Natural killer cell (primary cell): ENCODE results near the gene DNAAF8. TPM values are rescaled to one million over a fixed set of nuclear protein-coding genes. Genes with fewer than 3 reads are reported as not detected.

Source experiments
- ATAC-seq, 3 donors: fragments of 150-1000 bp in 2 of 3; fragments of 200-7000 bp in 1 of 3; cut with Tn5 transposase; 1 replicate in 1 of 3; 2 replicates in 2 of 3; pipeline ENCODE4 v1.10.0; 2021; ENCODE audit warnings: mild to moderate bottlenecking in 2 of 3, moderate library complexity in 2 of 3
- DNase-seq, 2 donors: peaks; one replicate each; pipeline versions ENCODE4 v3.0.0 to v3.0.0-alpha.2; 2013 to 2021; ENCODE audit warnings: mixed read lengths in 1 of 2
- H3K27ac ChIP-seq: one replicate; pipeline ENCODE4 v1.5.1; 2013; ENCODE audit warnings: mild to moderate bottlenecking, low read length
- H3K27me3 ChIP-seq: one replicate; pipeline ENCODE4 v1.6.1; 2013; ENCODE audit warnings: low read length; ENCODE audit not compliant: control insufficient read depth, insufficient read depth
- H3K36me3 ChIP-seq: one replicate; pipeline ENCODE4 v1.6.1; 2013; ENCODE audit warnings: low read length; ENCODE audit not compliant: control insufficient read depth, insufficient read depth
- H3K4me1 ChIP-seq: one replicate; pipeline ENCODE4 v1.6.1; 2013; ENCODE audit warnings: low read length; ENCODE audit not compliant: control insufficient read depth, insufficient read depth
- H3K4me3 ChIP-seq: one replicate; pipeline ENCODE4 v1.5.1; 2013; ENCODE audit warnings: low read length
- H3K9me3 ChIP-seq: one replicate; pipeline ENCODE4 v1.6.1; 2013; ENCODE audit warnings: low read length; ENCODE audit not compliant: control insufficient read depth, insufficient read depth
- H3K27ac Mint-ChIP-seq, 2 donors: one replicate each; pipeline ENCODE4 v1.8.0; 2022; ENCODE audit warnings: mild to moderate bottlenecking in 2 of 2, mixed read lengths in 2 of 2, moderate library complexity in 1 of 2
- H3K27me3 Mint-ChIP-seq, 2 donors: one replicate each; pipeline ENCODE4 v1.8.0; 2022; ENCODE audit warnings: low read depth in 2 of 2, mixed read lengths in 2 of 2
- H3K36me3 Mint-ChIP-seq: one replicate; pipeline ENCODE4 v1.8.0; 2022; ENCODE audit warnings: mixed read lengths
- H3K4me1 Mint-ChIP-seq, 2 donors: one replicate each; pipeline ENCODE4 v1.8.0; 2022; ENCODE audit warnings: mixed read lengths in 2 of 2
- H3K4me3 Mint-ChIP-seq: one replicate; pipeline ENCODE4 v1.8.0; 2022; ENCODE audit warnings: mild to moderate bottlenecking, moderate library complexity, mixed read lengths
- H3K9me3 Mint-ChIP-seq, 2 donors: one replicate each; pipeline ENCODE4 v1.8.0; 2022; ENCODE audit warnings: mixed read lengths in 2 of 2
- WGBS: methylation state at CpG from one replicate; pipeline ENCODE4 v1.1.7; 2013; ENCODE audit warnings: missing lambda C conversion rate; ENCODE audit not compliant: insufficient coverage; 5-methylcytosine and 5-hydroxymethylcytosine counted together
- intact Hi-C: fragments of 100-400 bp; cut with micrococcal nuclease; formaldehyde crosslinking; loops from one replicate; pipeline ENCODE4 v1.14.2; 2022
- total RNA-seq, 4 donors: library from RNA; stranded (reverse); fragments of 120-200 nt in 1 of 4; gene quantifications; one replicate each; pipeline versions ENCODE4 v1.2.3 to v1.2.4, GENCODE V29; 2013 to 2022
- TF ChIP-seq, protein P1 (sequence below): fragments of 200-600 bp; IDR thresholded peaks from one replicate; pipeline ENCODE4 v1.8.0; 2022; ENCODE audit warnings: antibody characterized with exemption

The DNAAF8 gene
- total RNA-seq, 3 donors from 2014 or later (not counting 1 experiment from before 2014, with no cell fraction given): 0.54 TPM; not detected in 2

DNA sequence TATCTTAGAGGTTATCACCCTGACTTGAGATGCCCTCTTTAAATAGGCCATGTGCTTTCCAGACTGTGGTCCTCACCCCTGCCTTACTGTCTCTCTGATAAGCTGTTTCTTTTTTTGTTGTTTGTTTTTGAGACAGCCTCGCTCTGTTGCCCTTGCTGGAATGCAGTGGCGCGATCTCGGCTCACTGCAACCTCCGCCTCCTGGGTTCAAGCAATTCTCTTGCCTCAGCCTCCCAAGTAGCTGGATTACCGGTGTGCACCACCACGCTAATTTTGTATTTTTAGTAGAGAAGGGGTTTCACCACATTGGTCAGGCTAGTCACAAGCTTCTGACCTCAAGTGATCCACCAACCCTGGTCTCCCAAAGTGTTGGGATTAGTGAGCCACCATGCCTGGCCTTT, 54.6 kb downstream of the DNAAF8 start:
- Mint-ChIP-seq H3K4me3 (no peak overlapping the region), H3K36me3 (no peaks in the 10 kb centered on the region), H3K27me3 (peaks cover 0 to 5% of the 10 kb centered on the region in 2 donors), H3K27ac (no peak overlapping the region), H3K4me1 (no peaks in the 10 kb centered on the region), H3K9me3 (no peaks in the 10 kb centered on the region)
- DNase-seq (no peak), ATAC-seq (no peak)
- 95% methylated on average over 7 of the region's 7 CpGs for WGBS
- no peaks in the 10 kb centered on the region for H3K27me3 ChIP-seq
- H3K4me3 ChIP-seq: no peak overlapping the region
- no peak overlapping the region for H3K27ac ChIP-seq
- no peaks in the 10 kb centered on the region for H3K4me1 ChIP-seq
- intact Hi-C loops: no loop called here
- no peaks in the 10 kb centered on the region for H3K9me3 ChIP-seq
- no peaks in the 10 kb centered on the region for H3K36me3 ChIP-seq
- TF ChIP-seq, protein P1, sequence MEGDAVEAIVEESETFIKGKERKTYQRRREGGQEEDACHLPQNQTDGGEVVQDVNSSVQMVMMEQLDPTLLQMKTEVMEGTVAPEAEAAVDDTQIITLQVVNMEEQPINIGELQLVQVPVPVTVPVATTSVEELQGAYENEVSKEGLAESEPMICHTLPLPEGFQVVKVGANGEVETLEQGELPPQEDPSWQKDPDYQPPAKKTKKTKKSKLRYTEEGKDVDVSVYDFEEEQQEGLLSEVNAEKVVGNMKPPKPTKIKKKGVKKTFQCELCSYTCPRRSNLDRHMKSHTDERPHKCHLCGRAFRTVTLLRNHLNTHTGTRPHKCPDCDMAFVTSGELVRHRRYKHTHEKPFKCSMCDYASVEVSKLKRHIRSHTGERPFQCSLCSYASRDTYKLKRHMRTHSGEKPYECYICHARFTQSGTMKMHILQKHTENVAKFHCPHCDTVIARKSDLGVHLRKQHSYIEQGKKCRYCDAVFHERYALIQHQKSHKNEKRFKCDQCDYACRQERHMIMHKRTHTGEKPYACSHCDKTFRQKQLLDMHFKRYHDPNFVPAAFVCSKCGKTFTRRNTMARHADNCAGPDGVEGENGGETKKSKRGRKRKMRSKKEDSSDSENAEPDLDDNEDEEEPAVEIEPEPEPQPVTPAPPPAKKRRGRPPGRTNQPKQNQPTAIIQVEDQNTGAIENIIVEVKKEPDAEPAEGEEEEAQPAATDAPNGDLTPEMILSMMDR: no peak

DNA sequence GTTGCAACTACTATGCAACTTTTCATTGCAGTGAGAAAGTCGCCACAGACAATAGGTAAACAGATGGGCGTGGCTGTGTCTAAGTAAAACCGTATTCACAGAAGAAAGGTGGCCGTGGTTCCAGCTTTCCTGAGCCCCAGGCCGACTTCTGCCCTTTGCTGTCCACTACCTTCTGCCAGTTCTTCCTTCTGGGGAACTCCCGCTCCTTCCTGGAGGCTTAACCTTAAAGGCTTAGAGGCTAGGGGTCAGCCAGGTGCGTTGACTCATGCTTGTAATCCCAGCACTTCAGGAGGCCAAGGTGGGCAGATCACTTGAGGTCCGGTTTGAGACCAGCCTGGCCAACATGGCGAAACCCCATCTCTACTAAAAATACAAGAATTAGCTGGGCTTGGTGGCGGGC, 55.9 kb downstream of the DNAAF8 start:
- Mint-ChIP-seq H3K27ac (no peak overlapping the region), H3K27me3 (peaks cover 0 to 5% of the 10 kb centered on the region in 2 donors), H3K4me3 (no peak overlapping the region), H3K9me3 (no peaks in the 10 kb centered on the region), H3K36me3 (no peaks in the 10 kb centered on the region), H3K4me1 (no peaks in the 10 kb centered on the region)
- DNase-seq (no peak), ATAC-seq (no peak)
- TF ChIP-seq, protein P1: no peak
- Histone ChIP-seq H3K27ac (no peak overlapping the region), H3K4me3 (no peak overlapping the region), H3K27me3 (no peaks in the 10 kb centered on the region), H3K36me3 (no peaks in the 10 kb centered on the region), H3K9me3 (no peaks in the 10 kb centered on the region), H3K4me1 (no peaks in the 10 kb centered on the region)
- WGBS: 86% methylated on average over 10 of the region's 10 CpGs
- intact Hi-C loops: no loop called here

DNA sequence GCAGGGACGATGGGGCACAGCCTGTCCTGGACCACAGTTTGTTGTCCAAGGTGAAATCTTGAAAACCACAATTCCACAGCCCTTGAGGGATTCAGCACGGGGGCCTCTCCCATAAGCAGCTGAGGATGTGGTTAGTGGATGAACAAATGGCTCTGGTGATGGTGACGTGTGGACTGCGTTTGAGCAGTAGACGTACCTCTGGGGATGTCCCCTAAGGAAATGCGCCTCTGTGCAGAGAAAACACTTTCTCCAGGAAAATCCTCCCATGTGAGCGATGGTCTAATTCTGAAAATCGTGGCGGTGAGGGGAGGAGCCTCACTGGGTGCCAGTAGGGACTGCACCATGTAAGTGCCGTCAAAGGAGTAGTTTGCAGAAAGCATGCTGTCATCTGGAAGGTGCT, 56.5 kb downstream of the DNAAF8 start:
- Mint-ChIP-seq H3K27ac (no peak overlapping the region), H3K27me3 (peaks cover 0 to 5% of the 10 kb centered on the region in 2 donors), H3K9me3 (no peaks in the 10 kb centered on the region), H3K4me1 (no peaks in the 10 kb centered on the region), H3K36me3 (no peaks in the 10 kb centered on the region), H3K4me3 (no peak overlapping the region)
- no peaks in the 10 kb centered on the region for H3K4me1 ChIP-seq
- no peak overlapping the region for H3K4me3 ChIP-seq
- no peaks in the 10 kb centered on the region for H3K9me3 ChIP-seq
- ATAC-seq (no peak), DNase-seq (no peak)
- no peak overlapping the region for H3K27ac ChIP-seq
- H3K36me3 ChIP-seq: no peaks in the 10 kb centered on the region
- H3K27me3 ChIP-seq: no peaks in the 10 kb centered on the region
- intact Hi-C loops: no loop called here
- 60% methylated on average over 8 of the region's 10 CpGs for WGBS
- TF ChIP-seq, protein P1: no peak

DNA sequence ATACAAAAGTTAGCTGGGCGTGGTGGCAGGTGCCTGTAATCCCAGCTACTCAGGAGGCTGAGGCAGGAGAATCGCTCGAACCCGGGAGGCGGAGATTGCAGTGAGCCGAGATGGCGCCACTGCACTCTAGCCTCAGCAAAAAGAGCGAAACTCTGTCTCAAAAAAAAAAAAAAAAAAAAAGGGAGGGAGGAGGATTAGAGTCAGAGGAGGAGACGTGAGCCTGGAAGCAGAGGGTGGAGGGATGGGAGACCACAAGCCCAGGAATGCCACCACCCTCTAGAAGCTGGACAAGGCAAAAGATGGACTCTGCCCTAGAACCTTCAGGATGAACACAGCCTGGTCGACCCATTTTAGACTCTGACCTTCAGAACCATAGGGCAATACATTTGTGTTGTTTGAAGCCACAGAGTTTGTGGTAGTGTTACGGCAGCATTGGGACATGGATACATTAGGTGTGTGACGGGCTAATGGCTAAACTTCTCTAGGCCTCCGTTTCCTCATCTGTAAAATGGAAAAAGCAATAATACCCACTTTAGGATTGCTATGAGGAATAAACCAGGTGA, 58.7 kb downstream of the DNAAF8 start:
- intact Hi-C loops: no loop called here
- no peak overlapping the region for H3K4me3 ChIP-seq
- ATAC-seq (no peak), DNase-seq (no peak)
- H3K36me3 ChIP-seq: no peaks in the 10 kb centered on the region
- WGBS: 93% methylated on average over 13 of the region's 13 CpGs
- Mint-ChIP-seq H3K9me3 (no peaks in the 10 kb centered on the region), H3K27ac (no peak overlapping the region), H3K27me3 (peaks cover 0 to 3% of the 10 kb centered on the region in 2 donors), H3K4me1 (no peaks in the 10 kb centered on the region), H3K4me3 (no peak overlapping the region), H3K36me3 (no peaks in the 10 kb centered on the region)
- no peaks in the 10 kb centered on the region for H3K4me1 ChIP-seq
- H3K27ac ChIP-seq: no peak overlapping the region
- no peaks in the 10 kb centered on the region for H3K9me3 ChIP-seq
- H3K27me3 ChIP-seq: no peaks in the 10 kb centered on the region
- TF ChIP-seq, protein P1: no peak
